Measurements from ENCODE around the gene CHRM4. TPM values are rescaled to one million over a fixed set of nuclear protein-coding genes. Genes with fewer than 3 reads are reported as not detected.

CHRM4 gene
- total and polyA plus RNA-seq, 2 of the 13 experiments (the other 11 are each of a cell fraction or from before 2014, with no cell fraction given), result 0.13 to 0.21 TPM

DNA sequence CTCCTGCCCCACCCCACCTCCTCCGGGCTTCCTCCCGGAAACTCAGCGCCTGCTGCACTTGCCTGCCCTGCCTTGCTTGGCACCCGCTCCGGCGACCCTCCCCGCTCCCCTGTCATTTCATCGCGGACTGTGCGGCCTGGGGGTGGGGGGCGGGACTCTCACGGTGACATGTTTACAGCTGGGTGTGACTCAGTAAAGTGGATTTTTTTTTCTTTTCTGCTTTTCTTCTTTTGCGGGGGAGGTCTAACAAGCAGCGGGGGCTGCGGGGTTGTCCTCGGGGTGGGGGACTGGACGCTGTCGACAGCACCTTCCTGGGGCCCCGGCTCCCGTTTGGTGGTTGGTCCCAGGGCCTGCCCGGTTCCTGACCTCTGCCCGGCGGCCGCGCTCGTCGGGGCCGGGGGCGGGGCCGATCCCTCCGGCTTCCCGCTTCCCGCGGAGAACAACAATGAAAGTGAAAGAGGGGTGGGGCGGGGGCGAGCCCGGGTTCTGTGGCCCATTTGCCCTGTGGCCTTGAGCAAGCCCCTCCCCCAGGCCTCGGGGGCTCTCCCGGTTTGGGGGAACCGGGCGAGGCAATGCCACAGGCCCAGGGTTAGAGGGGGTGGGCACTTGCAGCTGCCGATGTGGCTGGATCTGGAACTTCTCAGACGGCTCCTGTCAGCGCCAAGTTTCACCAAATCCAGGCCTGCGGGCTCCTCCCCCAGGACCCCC, 11.1 kb downstream of the CHRM4 start (continued):
- no peak for TF ChIP-seq ARHGAP35 (CRISPR knock-in tag; IDR thresholded peaks at IDR 0.05; ENCODE audit: borderline replicate concordance)
- no peak for TF ChIP-seq NFRKB (IDR thresholded peaks at IDR 0.05)
- no peak for TF ChIP-seq SYNCRIP (IDR thresholded peaks at IDR 0.05; ENCODE audit: insufficient read depth, low read depth, low read length)
- no peak for TF ChIP-seq RFX3 (CRISPR knock-in tag; IDR thresholded peaks at IDR 0.05)
- TF ChIP-seq, protein P1, sequence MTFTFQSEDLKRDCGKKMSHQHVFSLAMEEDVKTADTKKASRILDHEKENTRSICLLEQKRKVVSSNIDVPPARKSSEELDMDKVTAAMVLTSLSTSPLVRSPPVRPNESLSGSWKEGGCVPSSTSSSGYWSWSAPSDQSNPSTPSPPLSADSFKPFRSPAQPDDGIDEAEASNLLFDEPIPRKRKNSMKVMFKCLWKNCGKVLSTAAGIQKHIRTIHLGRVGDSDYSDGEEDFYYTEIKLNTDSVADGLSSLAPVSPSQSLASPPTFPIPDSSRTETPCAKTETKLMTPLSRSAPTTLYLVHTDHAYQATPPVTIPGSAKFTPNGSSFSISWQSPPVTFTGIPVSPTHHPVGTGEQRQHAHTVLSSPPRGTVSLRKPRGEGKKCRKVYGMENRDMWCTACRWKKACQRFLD (CRISPR knock-in tag; IDR thresholded peaks at IDR 0.05; ENCODE audit: borderline replicate concordance), result no peak
- 0 out of 2 replicates have a peak, but pooled peaks have one; percentile 16 for TF ChIP-seq SAFB2 (CRISPR knock-in tag; IDR thresholded peaks at IDR 0.05; ENCODE audit: borderline replicate concordance, low read depth)
- TF ChIP-seq, protein P2, sequence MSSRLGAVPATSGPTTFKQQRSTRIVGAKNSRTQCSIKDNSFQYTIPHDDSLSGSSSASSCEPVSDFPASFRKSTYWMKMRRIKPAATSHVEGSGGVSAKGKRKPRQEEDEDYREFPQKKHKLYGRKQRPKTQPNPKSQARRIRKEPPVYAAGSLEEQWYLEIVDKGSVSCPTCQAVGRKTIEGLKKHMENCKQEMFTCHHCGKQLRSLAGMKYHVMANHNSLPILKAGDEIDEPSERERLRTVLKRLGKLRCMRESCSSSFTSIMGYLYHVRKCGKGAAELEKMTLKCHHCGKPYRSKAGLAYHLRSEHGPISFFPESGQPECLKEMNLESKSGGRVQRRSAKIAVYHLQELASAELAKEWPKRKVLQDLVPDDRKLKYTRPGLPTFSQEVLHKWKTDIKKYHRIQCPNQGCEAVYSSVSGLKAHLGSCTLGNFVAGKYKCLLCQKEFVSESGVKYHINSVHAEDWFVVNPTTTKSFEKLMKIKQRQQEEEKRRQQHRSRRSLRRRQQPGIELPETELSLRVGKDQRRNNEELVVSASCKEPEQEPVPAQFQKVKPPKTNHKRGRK (CRISPR knock-in tag; IDR thresholded peaks at IDR 0.05), result no peak
- TF ChIP-seq, protein P3, sequence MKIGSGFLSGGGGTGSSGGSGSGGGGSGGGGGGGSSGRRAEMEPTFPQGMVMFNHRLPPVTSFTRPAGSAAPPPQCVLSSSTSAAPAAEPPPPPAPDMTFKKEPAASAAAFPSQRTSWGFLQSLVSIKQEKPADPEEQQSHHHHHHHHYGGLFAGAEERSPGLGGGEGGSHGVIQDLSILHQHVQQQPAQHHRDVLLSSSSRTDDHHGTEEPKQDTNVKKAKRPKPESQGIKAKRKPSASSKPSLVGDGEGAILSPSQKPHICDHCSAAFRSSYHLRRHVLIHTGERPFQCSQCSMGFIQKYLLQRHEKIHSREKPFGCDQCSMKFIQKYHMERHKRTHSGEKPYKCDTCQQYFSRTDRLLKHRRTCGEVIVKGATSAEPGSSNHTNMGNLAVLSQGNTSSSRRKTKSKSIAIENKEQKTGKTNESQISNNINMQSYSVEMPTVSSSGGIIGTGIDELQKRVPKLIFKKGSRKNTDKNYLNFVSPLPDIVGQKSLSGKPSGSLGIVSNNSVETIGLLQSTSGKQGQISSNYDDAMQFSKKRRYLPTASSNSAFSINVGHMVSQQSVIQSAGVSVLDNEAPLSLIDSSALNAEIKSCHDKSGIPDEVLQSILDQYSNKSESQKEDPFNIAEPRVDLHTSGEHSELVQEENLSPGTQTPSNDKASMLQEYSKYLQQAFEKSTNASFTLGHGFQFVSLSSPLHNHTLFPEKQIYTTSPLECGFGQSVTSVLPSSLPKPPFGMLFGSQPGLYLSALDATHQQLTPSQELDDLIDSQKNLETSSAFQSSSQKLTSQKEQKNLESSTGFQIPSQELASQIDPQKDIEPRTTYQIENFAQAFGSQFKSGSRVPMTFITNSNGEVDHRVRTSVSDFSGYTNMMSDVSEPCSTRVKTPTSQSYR (CRISPR knock-in tag; IDR thresholded peaks at IDR 0.05; ENCODE audit: borderline replicate concordance), result peak; percentile 84
- TF ChIP-seq ZNF160 (CRISPR knock-in tag; IDR thresholded peaks at IDR 0.05), result no peak
- no peak for TF ChIP-seq ZNF543 (CRISPR knock-in tag; IDR thresholded peaks at IDR 0.05)
- TF ChIP-seq ZNF746 (CRISPR knock-in tag; IDR thresholded peaks at IDR 0.05), result peak; percentile 24; the same call in 1 of the 2 replicates
- no peak for TF ChIP-seq FOSL1 (CRISPR knock-in tag; IDR thresholded peaks at IDR 0.05; ENCODE audit: borderline replicate concordance)
- TF ChIP-seq, protein P4, sequence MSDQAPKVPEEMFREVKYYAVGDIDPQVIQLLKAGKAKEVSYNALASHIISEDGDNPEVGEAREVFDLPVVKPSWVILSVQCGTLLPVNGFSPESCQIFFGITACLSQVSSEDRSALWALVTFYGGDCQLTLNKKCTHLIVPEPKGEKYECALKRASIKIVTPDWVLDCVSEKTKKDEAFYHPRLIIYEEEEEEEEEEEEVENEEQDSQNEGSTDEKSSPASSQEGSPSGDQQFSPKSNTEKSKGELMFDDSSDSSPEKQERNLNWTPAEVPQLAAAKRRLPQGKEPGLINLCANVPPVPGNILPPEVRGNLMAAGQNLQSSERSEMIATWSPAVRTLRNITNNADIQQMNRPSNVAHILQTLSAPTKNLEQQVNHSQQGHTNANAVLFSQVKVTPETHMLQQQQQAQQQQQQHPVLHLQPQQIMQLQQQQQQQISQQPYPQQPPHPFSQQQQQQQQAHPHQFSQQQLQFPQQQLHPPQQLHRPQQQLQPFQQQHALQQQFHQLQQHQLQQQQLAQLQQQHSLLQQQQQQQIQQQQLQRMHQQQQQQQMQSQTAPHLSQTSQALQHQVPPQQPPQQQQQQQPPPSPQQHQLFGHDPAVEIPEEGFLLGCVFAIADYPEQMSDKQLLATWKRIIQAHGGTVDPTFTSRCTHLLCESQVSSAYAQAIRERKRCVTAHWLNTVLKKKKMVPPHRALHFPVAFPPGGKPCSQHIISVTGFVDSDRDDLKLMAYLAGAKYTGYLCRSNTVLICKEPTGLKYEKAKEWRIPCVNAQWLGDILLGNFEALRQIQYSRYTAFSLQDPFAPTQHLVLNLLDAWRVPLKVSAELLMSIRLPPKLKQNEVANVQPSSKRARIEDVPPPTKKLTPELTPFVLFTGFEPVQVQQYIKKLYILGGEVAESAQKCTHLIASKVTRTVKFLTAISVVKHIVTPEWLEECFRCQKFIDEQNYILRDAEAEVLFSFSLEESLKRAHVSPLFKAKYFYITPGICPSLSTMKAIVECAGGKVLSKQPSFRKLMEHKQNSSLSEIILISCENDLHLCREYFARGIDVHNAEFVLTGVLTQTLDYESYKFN (CRISPR knock-in tag; conservative IDR thresholded peaks at IDR 0.05), result no peak
- TF ChIP-seq, protein P5, sequence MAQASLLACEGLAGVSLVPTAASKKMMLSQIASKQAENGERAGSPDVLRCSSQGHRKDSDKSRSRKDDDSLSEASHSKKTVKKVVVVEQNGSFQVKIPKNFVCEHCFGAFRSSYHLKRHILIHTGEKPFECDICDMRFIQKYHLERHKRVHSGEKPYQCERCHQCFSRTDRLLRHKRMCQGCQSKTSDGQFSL (CRISPR knock-in tag; IDR thresholded peaks at IDR 0.05), result no peak; the same call in 1 of the 2 replicates
- TF ChIP-seq SMC3 (IDR thresholded peaks at IDR 0.05; ENCODE audit: low read length), result no peak
- no peak; the same call in 1 of the 2 replicates for TF ChIP-seq BORCS8-MEF2B (CRISPR knock-in tag; IDR thresholded peaks at IDR 0.05)
- peak; percentile 43; the same call in 1 of the 2 replicates for TF ChIP-seq NCOA2 (CRISPR knock-in tag; IDR thresholded peaks at IDR 0.05)
- no peak for TF ChIP-seq RFX5 (IDR thresholded peaks at IDR 0.05; ENCODE audit: low read depth, low read length)
- TF ChIP-seq ZSCAN30 (CRISPR knock-in tag; IDR thresholded peaks at IDR 0.05), result no peak
